H9 (cell line): ENCODE data around the gene SUMO2. TPM values are rescaled to one million over a fixed set of nuclear protein-coding genes. Genes with fewer than 3 reads are reported as not detected.

ENCODE experiments used
- DNase-seq: peaks from one replicate; pipeline ENCODE4 v3.0.0-alpha.2; 2017
- H2AFZ ChIP-seq: one replicate; pipeline ENCODE4 v1.6.1; 2013; ENCODE audit warnings: mild to moderate bottlenecking, low read length, control low read depth, moderate library complexity
- H2AK5ac ChIP-seq: 2 replicates; pipeline ENCODE4 v1.6.1; 2013; ENCODE audit warnings: low read length, control low read depth, mixed read lengths; ENCODE audit not compliant: insufficient read length
- H2BK120ac ChIP-seq: one replicate; pipeline ENCODE4 v1.6.1; 2013; ENCODE audit warnings: low read depth, mild to moderate bottlenecking, low read length, control low read depth, inconsistent platforms; ENCODE audit not compliant: poor library complexity, severe bottlenecking
- H2BK12ac ChIP-seq: 2 replicates; pipeline ENCODE4 v1.6.1; 2013; ENCODE audit warnings: low read length, control low read depth, mixed read lengths, low read depth; ENCODE audit not compliant: insufficient read length
- H2BK15ac ChIP-seq: 2 replicates; pipeline ENCODE4 v1.6.1; 2013; ENCODE audit warnings: low read depth, low read length, control low read depth
- H2BK20ac ChIP-seq: one replicate; pipeline ENCODE4 v1.6.1; 2013; ENCODE audit warnings: low read depth, mild to moderate bottlenecking, low read length, control low read depth, inconsistent platforms; ENCODE audit not compliant: poor library complexity, severe bottlenecking
- H2BK5ac ChIP-seq: 2 replicates; pipeline ENCODE4 v1.6.1; 2013; ENCODE audit warnings: low read length, control low read depth, mixed read lengths; ENCODE audit not compliant: insufficient read length
- H3K14ac ChIP-seq: 2 replicates; pipeline ENCODE4 v1.6.1; 2013; ENCODE audit warnings: low read length, control low read depth; ENCODE audit not compliant: insufficient read depth
- H3K18ac ChIP-seq: 2 replicates; pipeline ENCODE4 v1.6.1; 2013; ENCODE audit warnings: low read depth, mild to moderate bottlenecking, mixed read lengths, low read length, control low read depth; ENCODE audit not compliant: insufficient read length
- H3K23ac ChIP-seq: 2 replicates; pipeline ENCODE4 v1.6.1; 2013; ENCODE audit warnings: low read length, control low read depth, mixed read lengths, low read depth; ENCODE audit not compliant: insufficient read length
- H3K23me2 ChIP-seq: 2 replicates; pipeline ENCODE4 v1.6.1; 2013; ENCODE audit warnings: low read depth, mild to moderate bottlenecking, mixed read lengths, low read length, control low read depth; ENCODE audit not compliant: insufficient read length, poor library complexity, severe bottlenecking
- H3K27ac ChIP-seq: 2 replicates; pipeline ENCODE4 v1.5.1; 2013; ENCODE audit warnings: low read length, control low read depth, mixed read lengths, low read depth; ENCODE audit not compliant: insufficient read length
- H3K27me3 ChIP-seq: 2 replicates; pipeline ENCODE4 v1.6.1; 2013; ENCODE audit warnings: low read length, control low read depth, inconsistent platforms; ENCODE audit not compliant: insufficient read depth
- H3K4ac ChIP-seq: 2 replicates; pipeline ENCODE4 v1.6.1; 2013; ENCODE audit warnings: low read depth, mild to moderate bottlenecking, control low read depth, inconsistent platforms, low read length, moderate library complexity
- H3K4me1 ChIP-seq: 2 replicates; pipeline ENCODE4 v1.6.1; 2013; ENCODE audit warnings: low read length, control low read depth, inconsistent platforms; ENCODE audit not compliant: insufficient read depth
- H3K4me2 ChIP-seq: 2 replicates; pipeline ENCODE4 v1.6.1; 2013; ENCODE audit warnings: low read length, control low read depth, mixed read lengths; ENCODE audit not compliant: insufficient read length, insufficient read depth
- H3K56ac ChIP-seq: 2 replicates; pipeline ENCODE4 v1.6.1; 2013; ENCODE audit warnings: low read depth, mild to moderate bottlenecking, mixed read lengths, low read length, control low read depth; ENCODE audit not compliant: insufficient read length
- H3K79me1 ChIP-seq: 2 replicates; pipeline ENCODE4 v1.6.1; 2013; ENCODE audit warnings: low read depth, mild to moderate bottlenecking, moderate library complexity, low read length, control low read depth, inconsistent platforms; ENCODE audit not compliant: insufficient read depth, poor library complexity, severe bottlenecking
- H3K79me2 ChIP-seq: 2 replicates; pipeline ENCODE4 v1.6.1; 2013; ENCODE audit warnings: low read length, control low read depth, inconsistent platforms; ENCODE audit not compliant: insufficient read depth
- H3K9ac ChIP-seq: 2 replicates; pipeline ENCODE4 v1.6.1; 2013; ENCODE audit warnings: low read length, control low read depth, mixed read lengths; ENCODE audit not compliant: insufficient read length; ENCODE audit errors: extremely low read depth
- H3K9me3 ChIP-seq: one replicate; pipeline ENCODE4 v1.6.1; 2013; ENCODE audit warnings: low read depth, low read length, inconsistent platforms; ENCODE audit not compliant: control insufficient read depth
- H3T11ph ChIP-seq: one replicate; pipeline ENCODE4 v1.6.1; 2013; ENCODE audit warnings: mild to moderate bottlenecking, low read length, control low read depth, inconsistent platforms
- H4K20me1 ChIP-seq: one replicate; pipeline ENCODE4 v1.6.1; 2013; ENCODE audit not compliant: control insufficient read depth, insufficient read length, insufficient read depth
- H4K5ac ChIP-seq: 2 replicates; pipeline ENCODE4 v1.6.1; 2013; ENCODE audit warnings: low read depth, mild to moderate bottlenecking, mixed read lengths, low read length, control low read depth; ENCODE audit not compliant: insufficient read length
- H4K8ac ChIP-seq: replicated peaks from 2 replicates; pipeline ENCODE4 v1.6.1; 2013; ENCODE audit warnings: low read length, control low read depth, mixed read lengths, low read depth; ENCODE audit not compliant: insufficient read length
- H4K91ac ChIP-seq: 2 replicates; pipeline ENCODE4 v1.6.1; 2013; ENCODE audit warnings: low read depth, mild to moderate bottlenecking, moderate library complexity, mixed read lengths, low read length, control low read depth; ENCODE audit not compliant: insufficient read length
- H3K27ac Mint-ChIP-seq, 3 experiments: 2 replicates in 2 of 3; 3 replicates in 1 of 3; pipeline ENCODE4 v1.8.0; 2020 to 2021; ENCODE audit warnings: mixed read lengths in 3 of 3, mild to moderate bottlenecking in 1 of 3, moderate library complexity in 1 of 3
- H3K27me3 Mint-ChIP-seq: 2 replicates; pipeline ENCODE4 v1.8.0; 2021; ENCODE audit warnings: low read depth, mild to moderate bottlenecking, moderate library complexity, mixed read lengths
- H3K36me3 Mint-ChIP-seq, 3 experiments: 2 replicates in 2 of 3; 3 replicates in 1 of 3; pipeline ENCODE4 v1.8.0; 2020 to 2021; ENCODE audit warnings: low read depth in 3 of 3, mixed read lengths in 3 of 3; ENCODE audit not compliant: insufficient read depth in 1 of 3
- H3K4me1 Mint-ChIP-seq, 2 experiments: 2 replicates each; pipeline ENCODE4 v1.8.0; 2020; ENCODE audit warnings: mixed read lengths in 2 of 2
- H3K4me3 Mint-ChIP-seq, 2 experiments: 2 replicates in 1 of 2; 3 replicates in 1 of 2; pipeline ENCODE4 v1.8.0; 2020 to 2021; ENCODE audit warnings: mild to moderate bottlenecking in 2 of 2, mixed read lengths in 2 of 2, moderate library complexity in 1 of 2
- H3K9me3 Mint-ChIP-seq, 2 experiments: 2 replicates in 1 of 2; 3 replicates in 1 of 2; pipeline ENCODE4 v1.8.0; 2020; ENCODE audit warnings: mild to moderate bottlenecking in 2 of 2, mixed read lengths in 2 of 2, moderate library complexity in 1 of 2
- WGBS: extraction: QIAGEN DNeasy Blood & Tissue Kit; methylation state at CpG from one replicate; pipeline ENCODE4 v1.1.7; 2013; ENCODE audit warnings: missing lambda C conversion rate, low lambda C conversion rate, mixed read lengths; ENCODE audit not compliant: insufficient read length; ENCODE audit errors: extremely low coverage; 5-methylcytosine and 5-hydroxymethylcytosine counted together
- total RNA-seq: library from RNA; stranded (reverse); gene quantifications from 2 replicates; pipeline ENCODE4 v1.2.1, GENCODE V29; 2021
- TF ChIP-seq, protein P1 (sequence below): fragments of 200-600 bp; sonication (generic); conservative IDR thresholded peaks from 3 replicates; pipeline ENCODE4 v1.8.0; 2021; ENCODE audit warnings: antibody characterized with exemption, mild to moderate bottlenecking

The SUMO2 gene
- total RNA-seq, 1 experiment from 2014 or later = 813 TPM

DNA sequence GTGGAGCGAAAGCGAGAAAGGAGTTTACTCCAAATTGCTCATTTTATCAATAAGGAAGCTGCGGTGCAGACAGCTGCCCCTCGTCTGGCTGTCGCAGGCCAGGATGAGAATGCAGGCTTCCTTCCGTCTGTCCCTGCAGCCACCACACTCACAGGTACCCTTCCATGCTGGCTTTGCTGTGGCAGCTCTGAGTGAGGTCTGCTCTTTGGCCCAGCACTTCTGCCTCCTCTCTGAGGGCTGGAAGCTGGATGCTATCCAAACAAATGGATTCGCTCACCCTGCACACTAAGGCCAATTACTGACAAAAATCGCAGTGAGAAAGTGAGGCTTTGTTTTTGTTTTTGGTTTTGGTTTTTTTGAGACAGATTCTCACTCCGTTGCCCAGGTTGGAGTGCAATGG, 66.0 kb downstream of the SUMO2 start:
- H3K79me1 ChIP-seq = peaks cover 6% of the 10 kb centered on the region
- no peak overlapping the region for H2AFZ ChIP-seq
- Mint-ChIP-seq H3K27me3 (no peaks in the 10 kb centered on the region; the same call in 1 of the 2 replicates), H3K4me3 (no peak overlapping the region), H3K4me1 (peaks cover 10 to 11% of the 10 kb centered on the region in 2 experiments), H3K36me3 (peaks cover 12 to 46% (median 30%) of the 10 kb centered on the region in 3 experiments; a peak in 6 of 7 replicates), H3K9me3 (no peaks in the 10 kb centered on the region), H3K27ac (no peak overlapping the region)
- no peak overlapping the region for H2BK15ac ChIP-seq
- H4K8ac ChIP-seq = no peak overlapping the region
- no peak overlapping the region for H2AK5ac ChIP-seq
- H2BK12ac ChIP-seq = no peak overlapping the region
- no peak overlapping the region for H4K91ac ChIP-seq
- H3K23me2 ChIP-seq = no peaks in the 10 kb centered on the region
- H3K14ac ChIP-seq = no peak overlapping the region
- no peak overlapping the region for H3K4ac ChIP-seq
- DNase-seq = no peak
- H3K27me3 ChIP-seq = no peaks in the 10 kb centered on the region
- no peak overlapping the region for H3K56ac ChIP-seq
- TF ChIP-seq, protein P1, sequence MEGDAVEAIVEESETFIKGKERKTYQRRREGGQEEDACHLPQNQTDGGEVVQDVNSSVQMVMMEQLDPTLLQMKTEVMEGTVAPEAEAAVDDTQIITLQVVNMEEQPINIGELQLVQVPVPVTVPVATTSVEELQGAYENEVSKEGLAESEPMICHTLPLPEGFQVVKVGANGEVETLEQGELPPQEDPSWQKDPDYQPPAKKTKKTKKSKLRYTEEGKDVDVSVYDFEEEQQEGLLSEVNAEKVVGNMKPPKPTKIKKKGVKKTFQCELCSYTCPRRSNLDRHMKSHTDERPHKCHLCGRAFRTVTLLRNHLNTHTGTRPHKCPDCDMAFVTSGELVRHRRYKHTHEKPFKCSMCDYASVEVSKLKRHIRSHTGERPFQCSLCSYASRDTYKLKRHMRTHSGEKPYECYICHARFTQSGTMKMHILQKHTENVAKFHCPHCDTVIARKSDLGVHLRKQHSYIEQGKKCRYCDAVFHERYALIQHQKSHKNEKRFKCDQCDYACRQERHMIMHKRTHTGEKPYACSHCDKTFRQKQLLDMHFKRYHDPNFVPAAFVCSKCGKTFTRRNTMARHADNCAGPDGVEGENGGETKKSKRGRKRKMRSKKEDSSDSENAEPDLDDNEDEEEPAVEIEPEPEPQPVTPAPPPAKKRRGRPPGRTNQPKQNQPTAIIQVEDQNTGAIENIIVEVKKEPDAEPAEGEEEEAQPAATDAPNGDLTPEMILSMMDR = no peak
- WGBS = no CpG with 5 or more reads among the region's 9 CpGs
- H3K23ac ChIP-seq = no peak overlapping the region
- H4K5ac ChIP-seq = no peak overlapping the region
- no peak overlapping the region for H2BK5ac ChIP-seq
- H3K79me2 ChIP-seq = no peaks in the 10 kb centered on the region
- no peak overlapping the region for H3T11ph ChIP-seq
- no peak overlapping the region for H3K4me2 ChIP-seq
- no peaks in the 10 kb centered on the region for H3K9me3 ChIP-seq
- H3K4me1 ChIP-seq = no peaks in the 10 kb centered on the region
- H4K20me1 ChIP-seq = no peaks in the 10 kb centered on the region
- H2BK120ac ChIP-seq = no peak overlapping the region
- H2BK20ac ChIP-seq = no peak overlapping the region
- no peak overlapping the region for H3K18ac ChIP-seq
- H3K27ac ChIP-seq = no peak overlapping the region
- no peak overlapping the region for H3K9ac ChIP-seq

Other genes starting within 250 kb of the SUMO2 start
- gene OTOP3, start 247.1 kb downstream of the SUMO2 start, total RNA-seq = not detected in 2 replicates
- gene HID1, start 210.2 kb downstream of the SUMO2 start, total RNA-seq = 12.7 and 13.9 TPM in 2 replicates
- 23.3 and 24.0 TPM in 2 replicates for gene CDR2L, start 195.3 kb downstream of the SUMO2 start, total RNA-seq
- 41.0 and 43.2 TPM in 2 replicates for gene MRPL58, start 170.3 kb downstream of the SUMO2 start, total RNA-seq
- 344 TPM in 2 replicates for gene ATP5PD, start 136.0 kb downstream of the SUMO2 start, total RNA-seq
- 40.1 and 41.6 TPM in 2 replicates for gene KCTD2, start 135.7 kb downstream of the SUMO2 start, total RNA-seq
- gene SLC16A5, start 95.0 kb downstream of the SUMO2 start, total RNA-seq = 17.0 and 17.1 TPM in 2 replicates
- 22.4 and 22.8 TPM in 2 replicates for gene ARMC7, start 73.0 kb downstream of the SUMO2 start, total RNA-seq
- 76.2 and 77.7 TPM in 2 replicates for gene NT5C, start 51.2 kb downstream of the SUMO2 start, total RNA-seq
- 265 and 275 TPM in 2 replicates for gene JPT1, start 28.4 kb downstream of the SUMO2 start, total RNA-seq
- 136 and 145 TPM in 2 replicates for gene NUP85, start 22.7 kb upstream of the SUMO2 start, total RNA-seq
- gene GGA3, start 78.6 kb upstream of the SUMO2 start, total RNA-seq = 50.3 and 58.2 TPM in 2 replicates
- gene MRPS7, start 78.9 kb upstream of the SUMO2 start, total RNA-seq = 93.7 and 97.4 TPM in 2 replicates
- 24.0 and 26.1 TPM in 2 replicates for gene MIF4GD, start 88.3 kb upstream of the SUMO2 start, total RNA-seq
- 24.2 and 27.2 TPM in 2 replicates for gene SLC25A19, start 106.5 kb upstream of the SUMO2 start, total RNA-seq
- 87.7 and 91.7 TPM in 2 replicates for gene GRB2, start 222.7 kb upstream of the SUMO2 start, total RNA-seq